ENCODE measurements around the gene INHBB. TPM values are rescaled to one million over a fixed set of nuclear protein-coding genes. Genes with fewer than 3 reads are reported as not detected.

The INHBB gene
- 11.9 to 20.8 TPM (median 16.5 TPM) in 5 replicates for total RNA-seq (2022; extraction: Qiagen RNA extraction)

DNA sequence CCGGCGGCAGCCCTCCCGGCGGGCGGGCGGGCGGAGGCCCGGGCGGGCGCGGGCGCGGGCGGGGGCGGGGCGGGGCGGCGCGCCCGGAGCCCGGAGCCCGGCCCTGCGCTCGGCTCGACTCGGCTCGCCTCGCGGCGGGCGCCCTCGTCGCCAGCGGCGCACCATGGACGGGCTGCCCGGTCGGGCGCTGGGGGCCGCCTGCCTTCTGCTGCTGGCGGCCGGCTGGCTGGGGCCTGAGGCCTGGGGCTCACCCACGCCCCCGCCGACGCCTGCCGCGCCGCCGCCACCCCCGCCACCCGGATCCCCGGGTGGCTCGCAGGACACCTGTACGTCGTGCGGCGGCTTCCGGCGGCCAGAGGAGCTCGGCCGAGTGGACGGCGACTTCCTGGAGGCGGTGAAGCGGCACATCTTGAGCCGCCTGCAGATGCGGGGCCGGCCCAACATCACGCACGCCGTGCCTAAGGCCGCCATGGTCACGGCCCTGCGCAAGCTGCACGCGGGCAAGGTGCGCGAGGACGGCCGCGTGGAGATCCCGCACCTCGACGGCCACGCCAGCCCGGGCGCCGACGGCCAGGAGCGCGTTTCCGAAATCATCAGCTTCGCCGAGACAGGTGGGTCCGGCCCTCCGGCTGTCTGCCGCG is at the start of gene INHBB:
TSS of gene INHBB (plus strand) at position 111 of the 641 bp plus-strand sequence. CDS start at position 164, 53 bp downstream.

Other genes with a start within 250 kb of the INHBB start
- 45.8 to 53.7 TPM (median 50.1 TPM) in 5 replicates for gene TMEM185B, start 122.7 kb upstream of the INHBB start, total RNA-seq (2022; extraction: Qiagen RNA extraction)
- gene RALB, start 93.3 kb upstream of the INHBB start, total RNA-seq (2022; extraction: Qiagen RNA extraction): 61.4 to 89.7 TPM (median 69.2 TPM) in 5 replicates